Body of pancreas (tissue), 4 donors: ENCODE data around the gene HAUS7.

Source experiments
- POLR2A ChIP-seq, 3 donors: fragments of 450-650 bp; IDR thresholded peaks; one replicate each; pipeline ENCODE4 v1.6.1; 2016; ENCODE audit warnings: antibody characterized with exemption in 3 of 3, mild to moderate bottlenecking in 2 of 3
- TF ChIP-seq, protein P1 (sequence below), 7 experiments: fragments of 450-650 bp in 4 of 7; fragments of 200-600 bp in 3 of 7; sonication (generic) in 3 of 7; IDR thresholded peaks; one replicate each; pipeline ENCODE4 v1.5.1; 2016 to 2019; ENCODE audit warnings: antibody characterized with exemption in 7 of 7

DNA sequence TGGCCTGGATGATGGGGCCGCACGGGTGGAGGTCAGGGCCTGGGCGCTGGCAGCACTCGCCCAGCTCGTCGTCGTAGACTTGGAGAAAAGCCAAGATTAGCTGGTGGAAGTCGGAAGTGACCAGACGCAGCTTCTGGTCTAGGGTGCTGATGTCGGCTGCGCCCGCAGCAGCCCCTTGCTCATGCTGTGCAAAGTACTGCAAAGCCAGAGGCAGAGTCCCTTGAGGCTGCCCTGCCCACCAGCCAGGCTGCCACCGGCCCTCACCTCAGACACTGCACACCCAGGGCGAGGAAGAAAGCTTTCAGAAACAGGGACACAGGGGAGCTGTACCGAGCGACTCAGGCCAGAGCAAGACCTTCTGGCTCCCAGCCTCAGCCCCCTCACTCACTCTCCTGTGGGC, 14.8 kb downstream of the HAUS7 start:
- TF ChIP-seq, protein P1, sequence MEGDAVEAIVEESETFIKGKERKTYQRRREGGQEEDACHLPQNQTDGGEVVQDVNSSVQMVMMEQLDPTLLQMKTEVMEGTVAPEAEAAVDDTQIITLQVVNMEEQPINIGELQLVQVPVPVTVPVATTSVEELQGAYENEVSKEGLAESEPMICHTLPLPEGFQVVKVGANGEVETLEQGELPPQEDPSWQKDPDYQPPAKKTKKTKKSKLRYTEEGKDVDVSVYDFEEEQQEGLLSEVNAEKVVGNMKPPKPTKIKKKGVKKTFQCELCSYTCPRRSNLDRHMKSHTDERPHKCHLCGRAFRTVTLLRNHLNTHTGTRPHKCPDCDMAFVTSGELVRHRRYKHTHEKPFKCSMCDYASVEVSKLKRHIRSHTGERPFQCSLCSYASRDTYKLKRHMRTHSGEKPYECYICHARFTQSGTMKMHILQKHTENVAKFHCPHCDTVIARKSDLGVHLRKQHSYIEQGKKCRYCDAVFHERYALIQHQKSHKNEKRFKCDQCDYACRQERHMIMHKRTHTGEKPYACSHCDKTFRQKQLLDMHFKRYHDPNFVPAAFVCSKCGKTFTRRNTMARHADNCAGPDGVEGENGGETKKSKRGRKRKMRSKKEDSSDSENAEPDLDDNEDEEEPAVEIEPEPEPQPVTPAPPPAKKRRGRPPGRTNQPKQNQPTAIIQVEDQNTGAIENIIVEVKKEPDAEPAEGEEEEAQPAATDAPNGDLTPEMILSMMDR (IDR thresholded peaks at IDR 0.05) = no peak
- no peak for TF ChIP-seq POLR2A (IDR thresholded peaks at IDR 0.05)
